Skeletal muscle tissue (tissue), 4 donors: Measurements from ENCODE around the gene SLFN5. TPM values are rescaled to one million over a fixed set of nuclear protein-coding genes. Genes with fewer than 3 reads are reported as not detected.
"Not testable (repeated sequence)": the region's sequence is repeated elsewhere in the genome, so short reads cannot be mapped to it uniquely, and the experiment has no call there.

Experiments used
- H3K27ac ChIP-seq: one replicate; pipeline ENCODE4 v1.7.0; 2013; ENCODE audit warnings: mild to moderate bottlenecking, low read depth, low read length, inconsistent platforms
- H3K27me3 ChIP-seq, 3 donors: one replicate each; pipeline ENCODE4 v1.7.0; 2013; ENCODE audit warnings: low read length in 3 of 3; ENCODE audit not compliant: control insufficient read depth in 3 of 3, insufficient read depth in 3 of 3
- H3K36me3 ChIP-seq, 3 donors: one replicate each; pipeline ENCODE4 v1.7.0; 2013; ENCODE audit warnings: low read length in 3 of 3; ENCODE audit not compliant: control insufficient read depth in 3 of 3, insufficient read depth in 3 of 3
- H3K4me1 ChIP-seq, 3 donors: one replicate each; pipeline ENCODE4 v1.7.0; 2013; ENCODE audit warnings: low read length in 3 of 3, mild to moderate bottlenecking in 3 of 3; ENCODE audit not compliant: control insufficient read depth in 3 of 3, insufficient read depth in 3 of 3
- H3K4me3 ChIP-seq, 3 donors: one replicate each; pipeline ENCODE4 v1.7.0; 2013; ENCODE audit warnings: low read length in 3 of 3
- H3K9ac ChIP-seq, 3 donors: one replicate each; pipeline ENCODE4 v1.7.0; 2013; ENCODE audit warnings: low read length in 3 of 3, mild to moderate bottlenecking in 3 of 3, moderate library complexity in 2 of 3, low read depth in 1 of 3
- H3K9me3 ChIP-seq, 3 donors: one replicate each; pipeline ENCODE4 v1.7.0; 2013; ENCODE audit warnings: low read length in 3 of 3; ENCODE audit not compliant: control insufficient read depth in 3 of 3
- total RNA-seq: library from RNA; depleted of rRNA; stranded (reverse); fragments of >200 nt; gene quantifications from one replicate; pipeline ENCODE4 v1.2.3, GENCODE V29; 2014
- donor health status: Osteomylitis.

Gene SLFN5
- total RNA-seq, 1 donor from 2014 or later, result 6.3 TPM

- Histone ChIP-seq H3K36me3 (no peaks in the 10 kb centered on the region), H3K27me3 (peaks cover 0 to 2% (median 0%) of the 10 kb centered on the region in 3 donors), H3K27ac (no peak overlapping the region), H3K4me3 (no peak overlapping the region), H3K9ac (no peak overlapping the region), H3K4me1 (no peaks in the 10 kb centered on the region), H3K9me3 (no peaks in the 10 kb centered on the region)
Observed at GRCh38 chr17:35218915-35219314, 24.0 kb upstream of the SLFN5 start.

- no peaks in the 10 kb centered on the region for H3K4me1 ChIP-seq
- H3K4me3 ChIP-seq, result no peak overlapping the region
- H3K9ac ChIP-seq, result no peak overlapping the region
- no peaks in the 10 kb centered on the region for H3K9me3 ChIP-seq
- no peak overlapping the region for H3K27ac ChIP-seq
- H3K27me3 ChIP-seq, result no peaks in the 10 kb centered on the region
- no peaks in the 10 kb centered on the region for H3K36me3 ChIP-seq
Observed at GRCh38 chr17:35222452-35222851, 20.4 kb upstream of the SLFN5 start.

- Histone ChIP-seq H3K9ac (no peak overlapping the region), H3K4me1 (no peaks in the 10 kb centered on the region)
Observed at GRCh38 chr17:35224436-35224835, 18.4 kb upstream of the SLFN5 start.

GRCh38 chr17:35227546-35227945 is 15.3 kb upstream of the SLFN5 start:
- Histone ChIP-seq H3K4me1 (no peaks in the 10 kb centered on the region), H3K9me3 (no peaks in the 10 kb centered on the region), H3K9ac (no peak overlapping the region), H3K36me3 (no peaks in the 10 kb centered on the region), H3K4me3 (no peak overlapping the region), H3K27ac (no peak overlapping the region), H3K27me3 (no peaks in the 10 kb centered on the region)

More at GRCh38 chr17:35224436-35224835, 18.4 kb upstream of the SLFN5 start:
- no peak overlapping the region for H3K4me3 ChIP-seq
- no peak overlapping the region for H3K27ac ChIP-seq
- no peaks in the 10 kb centered on the region for H3K36me3 ChIP-seq
- no peaks in the 10 kb centered on the region for H3K9me3 ChIP-seq
- H3K27me3 ChIP-seq, result no peaks in the 10 kb centered on the region

- Histone ChIP-seq H3K4me3 (no peak overlapping the region), H3K36me3 (no peaks in the 10 kb centered on the region), H3K9ac (no peak overlapping the region), H3K9me3 (no peaks in the 10 kb centered on the region), H3K4me1 (no peaks in the 10 kb centered on the region), H3K27me3 (no peaks in the 10 kb centered on the region), H3K27ac (no peak overlapping the region)
Observed at GRCh38 chr17:35229638-35230037, 13.2 kb upstream of the SLFN5 start.

- not testable (repeated sequence) for H3K9me3 ChIP-seq, H3K36me3 ChIP-seq, H3K9ac ChIP-seq, H3K4me1 ChIP-seq, H3K27me3 ChIP-seq, H3K27ac ChIP-seq, H3K4me3 ChIP-seq
Observed at GRCh38 chr17:35234315-35234714, 8.6 kb upstream of the SLFN5 start.

GRCh38 chr17:35235289-35235688 is 7.6 kb upstream of the SLFN5 start:
- Histone ChIP-seq H3K27me3 (no peaks in the 10 kb centered on the region), H3K9me3 (no peaks in the 10 kb centered on the region), H3K4me3 (no peak overlapping the region), H3K27ac (no peak overlapping the region), H3K4me1 (peaks cover 0 to 4% (median 0%) of the 10 kb centered on the region in 3 donors), H3K9ac (no peak overlapping the region), H3K36me3 (no peaks in the 10 kb centered on the region)

- peaks cover 0 to 8% (median 0%) of the 10 kb centered on the region in 3 donors for H3K4me1 ChIP-seq
- H3K27ac ChIP-seq, result no peak overlapping the region
- no peaks in the 10 kb centered on the region for H3K9me3 ChIP-seq
- H3K9ac ChIP-seq, result no peak overlapping the region
- H3K27me3 ChIP-seq, result no peaks in the 10 kb centered on the region
- no peak overlapping the region for H3K4me3 ChIP-seq
- no peaks in the 10 kb centered on the region for H3K36me3 ChIP-seq
Observed at GRCh38 chr17:35235917-35236316, 7.0 kb upstream of the SLFN5 start.

- H3K9ac ChIP-seq, result no peak overlapping the region
- no peaks in the 10 kb centered on the region for H3K27me3 ChIP-seq
- H3K9me3 ChIP-seq, result no peaks in the 10 kb centered on the region
- no peak overlapping the region for H3K27ac ChIP-seq
- no peak overlapping the region for H3K4me3 ChIP-seq
- no peaks in the 10 kb centered on the region for H3K36me3 ChIP-seq
- peaks cover 4 to 15% (median 8%) of the 10 kb centered on the region in 3 donors for H3K4me1 ChIP-seq
Observed at GRCh38 chr17:35236821-35237220, 6.1 kb upstream of the SLFN5 start.

GRCh38 chr17:35238821-35239220 is 4.1 kb upstream of the SLFN5 start:
- Histone ChIP-seq H3K27me3 (no peaks in the 10 kb centered on the region), H3K4me1 (peaks cover 14 to 28% (median 15%) of the 10 kb centered on the region in 3 donors)

GRCh38 chr17:35239823-35240222 is 3.0 kb upstream of the SLFN5 start:
- Histone ChIP-seq H3K4me1 (peaks cover 23 to 37% (median 25%) of the 10 kb centered on the region in 3 donors), H3K27me3 (no peaks in the 10 kb centered on the region), H3K9ac (no peak overlapping the region), H3K9me3 (no peaks in the 10 kb centered on the region), H3K4me3 (no peak overlapping the region), H3K27ac (no peak overlapping the region), H3K36me3 (no peaks in the 10 kb centered on the region)

More at GRCh38 chr17:35238821-35239220, 4.1 kb upstream of the SLFN5 start:
- no peak overlapping the region for H3K4me3 ChIP-seq
- H3K9me3 ChIP-seq, result no peaks in the 10 kb centered on the region
- no peaks in the 10 kb centered on the region for H3K36me3 ChIP-seq
- no peak overlapping the region for H3K9ac ChIP-seq
- H3K27ac ChIP-seq, result no peak overlapping the region
